Upper lobe of left lung (tissue), 6 donors: ENCODE data around the gene RBM23. TPM values are rescaled to one million over a fixed set of nuclear protein-coding genes. Genes with fewer than 3 reads are reported as not detected.

ENCODE experiments used
- ATAC-seq, 2 donors: fragments of 200-7000 bp; cut with Tn5 transposase; one replicate each; pipeline ENCODE4 v1.9.1; 2022; ENCODE audit warnings: mild to moderate bottlenecking in 2 of 2, moderate library complexity in 2 of 2; ENCODE audit not compliant: low FRiP score in 2 of 2
- DNase-seq, 2 donors: peaks; one replicate each; pipeline ENCODE4 v3.0.0-alpha.2; 2019 to 2020
- H3K27ac ChIP-seq, 4 donors: fragments of 200-600 bp; sonication (generic); one replicate each; pipeline ENCODE4 v1.5.1; 2016 to 2019
- H3K27me3 ChIP-seq, 4 donors: fragments of 200-600 bp; sonication (generic); one replicate each; pipeline ENCODE4 v1.5.1; 2017 to 2019
- H3K36me3 ChIP-seq, 4 donors: fragments of 200-600 bp; sonication (generic); one replicate each; pipeline ENCODE4 v1.5.1; 2016 to 2019
- H3K4me1 ChIP-seq, 4 donors: fragments of 200-600 bp; sonication (generic); one replicate each; pipeline ENCODE4 v1.5.1; 2018 to 2019
- H3K4me3 ChIP-seq, 4 donors: fragments of 200-600 bp; sonication (generic); one replicate each; pipeline ENCODE4 v1.5.1; 2017 to 2019; ENCODE audit warnings: mild to moderate bottlenecking in 2 of 4, moderate library complexity in 1 of 4
- H3K9me3 ChIP-seq, 4 donors: fragments of 200-600 bp; sonication (generic); one replicate each; pipeline ENCODE4 v1.5.1; 2018 to 2019
- EP300 ChIP-seq, 4 donors: sonication (generic); formaldehyde crosslinking; IDR thresholded peaks; one replicate each; pipeline ENCODE4 v1.5.1; 2017; ENCODE audit warnings: antibody characterized with exemption in 4 of 4, control low read depth in 2 of 4
- POLR2A ChIP-seq, 4 donors: fragments of 450-650 bp; IDR thresholded peaks; one replicate each; pipeline ENCODE4 v1.5.1; 2016 to 2017; ENCODE audit warnings: antibody characterized with exemption in 4 of 4, mild to moderate bottlenecking in 2 of 4
- POLR2AphosphoS5 ChIP-seq, 2 donors: sonication (generic); formaldehyde crosslinking; IDR thresholded peaks; one replicate each; pipeline ENCODE4 v1.5.1; 2017; ENCODE audit warnings: antibody characterized with exemption in 2 of 2
- WGBS, 2 donors: methylation state at CpG; one replicate each; pipeline ENCODE4 v1.1.5; 2017 to 2018; 5-methylcytosine and 5-hydroxymethylcytosine counted together
- total RNA-seq, 6 donors: library from RNA; depleted of rRNA in 4 of 6; stranded (reverse); fragments of >200 nt in 4 of 6; gene quantifications; one replicate each; pipeline versions ENCODE4 v1.1.0 to v1.2.1, GENCODE V29; 2016 to 2021
- TF ChIP-seq, protein P1 (sequence below), 6 experiments: fragments of 450-650 bp in 4 of 6; fragments of 200-600 bp in 2 of 6; sonication (generic) in 2 of 6; IDR thresholded peaks; one replicate each; pipeline ENCODE4 v1.5.1; 2016 to 2019; ENCODE audit warnings: antibody characterized with exemption in 6 of 6
- donor health status: DM: no; HTN: no; CAD: no; lungs with moderate emphysema.
- donor health status: DM: no; HTN: yes; CAD: no; lungs with severe emphysema.

The RBM23 gene
- total RNA-seq, 6 donors from 2014 or later, result 63.3 to 96.8 (median 91.9) TPM

DNA sequence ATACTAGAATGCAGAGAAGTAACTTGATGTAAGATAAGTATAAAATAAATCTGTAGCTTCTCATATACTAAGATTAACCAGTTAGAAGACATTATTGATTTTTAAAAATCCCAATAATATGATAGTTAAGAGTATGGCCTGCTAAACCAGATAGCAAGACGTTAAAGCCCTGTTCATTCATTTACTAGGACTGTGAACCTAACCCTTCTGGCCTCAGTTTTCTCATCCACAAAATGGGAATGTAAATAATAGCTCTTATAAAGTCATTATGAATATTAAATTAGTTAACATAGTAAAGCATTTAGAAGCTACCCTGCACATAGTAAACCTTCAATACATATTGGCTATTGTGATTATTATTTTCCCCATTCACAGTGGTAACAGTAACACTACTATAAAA, 16.2 kb upstream of the RBM23 start:
- Histone ChIP-seq H3K27ac (no peak overlapping the region), H3K9me3 (no peaks in the 10 kb centered on the region), H3K4me3 (no peak overlapping the region), H3K4me1 (peaks cover 0 to 8% (median under 1%) of the 10 kb centered on the region in 4 donors), H3K36me3 (peaks cover 0 to 14% (median 0%) of the 10 kb centered on the region in 4 donors), H3K27me3 (no peaks in the 10 kb centered on the region)
- DNase-seq, result no peak
- ATAC-seq, result no peak
- TF ChIP-seq POLR2AphosphoS5 (IDR thresholded peaks at IDR 0.05) (no peak), POLR2A (IDR thresholded peaks at IDR 0.05) (no peak), EP300 (IDR thresholded peaks at IDR 0.05) (no peak)
- TF ChIP-seq, protein P1, sequence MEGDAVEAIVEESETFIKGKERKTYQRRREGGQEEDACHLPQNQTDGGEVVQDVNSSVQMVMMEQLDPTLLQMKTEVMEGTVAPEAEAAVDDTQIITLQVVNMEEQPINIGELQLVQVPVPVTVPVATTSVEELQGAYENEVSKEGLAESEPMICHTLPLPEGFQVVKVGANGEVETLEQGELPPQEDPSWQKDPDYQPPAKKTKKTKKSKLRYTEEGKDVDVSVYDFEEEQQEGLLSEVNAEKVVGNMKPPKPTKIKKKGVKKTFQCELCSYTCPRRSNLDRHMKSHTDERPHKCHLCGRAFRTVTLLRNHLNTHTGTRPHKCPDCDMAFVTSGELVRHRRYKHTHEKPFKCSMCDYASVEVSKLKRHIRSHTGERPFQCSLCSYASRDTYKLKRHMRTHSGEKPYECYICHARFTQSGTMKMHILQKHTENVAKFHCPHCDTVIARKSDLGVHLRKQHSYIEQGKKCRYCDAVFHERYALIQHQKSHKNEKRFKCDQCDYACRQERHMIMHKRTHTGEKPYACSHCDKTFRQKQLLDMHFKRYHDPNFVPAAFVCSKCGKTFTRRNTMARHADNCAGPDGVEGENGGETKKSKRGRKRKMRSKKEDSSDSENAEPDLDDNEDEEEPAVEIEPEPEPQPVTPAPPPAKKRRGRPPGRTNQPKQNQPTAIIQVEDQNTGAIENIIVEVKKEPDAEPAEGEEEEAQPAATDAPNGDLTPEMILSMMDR (IDR thresholded peaks at IDR 0.05), result no peak
- 79 to 92% methylated on average over 1 of the region's 1 CpG for WGBS, 2 donors

GRCh38 chr14:22932146-22932545, 13.2 kb upstream of the RBM23 start:
- TF ChIP-seq, protein P1 (IDR thresholded peaks at IDR 0.05), result no peak
- no peak for TF ChIP-seq POLR2A (IDR thresholded peaks at IDR 0.05)
- TF ChIP-seq POLR2AphosphoS5 (IDR thresholded peaks at IDR 0.05), result no peak
- TF ChIP-seq EP300 (IDR thresholded peaks at IDR 0.05), result no peak
- H3K36me3 ChIP-seq, result peaks cover 0 to 1% (median 0%) of the 10 kb centered on the region in 4 donors
- H3K27ac ChIP-seq, result no peak overlapping the region
- no peak for DNase-seq
- H3K9me3 ChIP-seq, result no peaks in the 10 kb centered on the region
- H3K27me3 ChIP-seq, result no peaks in the 10 kb centered on the region
- WGBS, 2 donors, result 79 to 80% methylated on average over 3 of the region's 3 CpGs
- no peak for ATAC-seq
- peaks cover 10 to 31% (median 18%) of the 10 kb centered on the region in 4 donors for H3K4me1 ChIP-seq
- no peak overlapping the region for H3K4me3 ChIP-seq

GRCh38 chr14:22929961-22930364, 11.0 kb upstream of the RBM23 start:
- peaks cover 10 to 31% (median 18%) of the 10 kb centered on the region in 4 donors for H3K4me1 ChIP-seq
- 0 to 2% methylated on average over 2 of the region's 2 CpGs for WGBS, 2 donors
- H3K36me3 ChIP-seq, result peaks cover 0 to 17% (median 8%) of the 10 kb centered on the region in 4 donors
- no peak for DNase-seq
- ATAC-seq, result no peak
- H3K27me3 ChIP-seq, result no peaks in the 10 kb centered on the region
- H3K9me3 ChIP-seq, result no peaks in the 10 kb centered on the region
- peak overlapping the region; percentile 86 to 94 (median 89) for H3K27ac ChIP-seq
- TF ChIP-seq EP300 (IDR thresholded peaks at IDR 0.05) (no peak), POLR2A (IDR thresholded peaks at IDR 0.05) (no peak), POLR2AphosphoS5 (IDR thresholded peaks at IDR 0.05) (no peak)
- TF ChIP-seq, protein P1 (IDR thresholded peaks at IDR 0.05), result no peak
- peak overlapping the region; percentile 25 to 95 (median 84) for H3K4me3 ChIP-seq

GRCh38 chr14:22929104-22929960, 10.4 kb upstream of the RBM23 start, which contains the start of gene PRMT5:
Gene PRMT5, minus strand, starts transcription at chr14:22929376. Its CDS starts 15 bp downstream, at chr14:22929361.
- H3K4me1 ChIP-seq, result peaks cover 10 to 31% (median 18%) of the 10 kb centered on the region in 4 donors
- DNase-seq (peak; percentile 91 to 100), ATAC-seq (peak; percentile 97 to 99)
- H3K27ac ChIP-seq, result peak within 1 kb of the TSS; percentile 86 to 94 (median 89)
- TF ChIP-seq EP300 (IDR thresholded peaks at IDR 0.05) (peak in 1 of 4 donors; percentile 32), POLR2AphosphoS5 (IDR thresholded peaks at IDR 0.05) (peak; percentile 82 to 83), POLR2A (IDR thresholded peaks at IDR 0.05) (peak; percentile 21 to 85 (median 72))
- TF ChIP-seq, protein P1 (IDR thresholded peaks at IDR 0.05), result peak in 1 of 6 experiments; percentile 11
- H3K27me3 ChIP-seq, result no peaks in the 10 kb centered on the region
- peak within 1 kb of the TSS; percentile 55 to 95 (median 84) for H3K4me3 ChIP-seq
- H3K9me3 ChIP-seq, result no peaks in the 10 kb centered on the region
- H3K36me3 ChIP-seq, result peaks cover 3 to 22% (median 12%) of the 10 kb centered on the region in 4 donors
- 0% methylated on average over 28 to 51 of the region's 51 CpGs for WGBS, 2 donors
